Testis (tissue), 2 donors: ENCODE data around the gene PEF1.

Source experiments
- POLR2A ChIP-seq: fragments of 450-650 bp; IDR thresholded peaks from one replicate; pipeline ENCODE4 v1.6.1; 2017; ENCODE audit warnings: antibody characterized with exemption, mild to moderate bottlenecking, moderate library complexity
- TF ChIP-seq, protein P1 (sequence below), 3 experiments: fragments of 450-650 bp in 2 of 3; fragments of 200-600 bp in 1 of 3; sonication (generic) in 1 of 3; IDR thresholded peaks; one replicate each; pipeline ENCODE4 v1.5.1; 2016 to 2019; ENCODE audit warnings: antibody characterized with exemption in 3 of 3, mild to moderate bottlenecking in 2 of 3, moderate library complexity in 1 of 3

DNA sequence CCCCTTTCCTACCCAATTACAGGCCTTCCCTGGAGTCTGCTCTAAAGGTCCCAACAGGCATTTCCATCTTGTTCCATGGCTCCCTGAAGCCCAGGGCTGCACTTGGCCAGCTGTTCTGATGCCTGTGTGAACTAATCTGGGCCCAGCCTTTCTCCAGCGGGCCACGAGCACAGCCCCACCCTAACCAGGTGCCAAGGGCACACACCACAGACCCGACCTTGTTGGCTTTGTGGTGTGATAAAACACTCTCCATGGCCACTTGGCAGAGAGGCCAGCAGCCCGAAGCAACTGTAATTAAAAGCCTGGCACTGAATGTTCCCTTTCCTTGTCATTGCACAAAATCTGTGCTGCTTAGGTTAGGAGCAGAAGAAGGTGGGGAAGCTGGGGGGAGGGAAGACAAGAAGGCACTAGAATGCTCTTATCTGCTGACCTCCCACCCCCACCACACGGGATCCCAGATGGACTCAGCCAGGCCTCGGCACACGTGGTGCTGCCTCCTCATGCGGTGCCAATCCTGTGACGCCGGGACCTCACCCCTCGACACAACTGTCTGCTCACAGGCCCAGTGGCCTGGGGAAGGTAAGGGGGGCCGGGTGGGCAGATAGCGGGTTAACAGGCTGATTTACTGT lies 17.3 kb downstream of the PEF1 start:
- TF ChIP-seq, protein P1, sequence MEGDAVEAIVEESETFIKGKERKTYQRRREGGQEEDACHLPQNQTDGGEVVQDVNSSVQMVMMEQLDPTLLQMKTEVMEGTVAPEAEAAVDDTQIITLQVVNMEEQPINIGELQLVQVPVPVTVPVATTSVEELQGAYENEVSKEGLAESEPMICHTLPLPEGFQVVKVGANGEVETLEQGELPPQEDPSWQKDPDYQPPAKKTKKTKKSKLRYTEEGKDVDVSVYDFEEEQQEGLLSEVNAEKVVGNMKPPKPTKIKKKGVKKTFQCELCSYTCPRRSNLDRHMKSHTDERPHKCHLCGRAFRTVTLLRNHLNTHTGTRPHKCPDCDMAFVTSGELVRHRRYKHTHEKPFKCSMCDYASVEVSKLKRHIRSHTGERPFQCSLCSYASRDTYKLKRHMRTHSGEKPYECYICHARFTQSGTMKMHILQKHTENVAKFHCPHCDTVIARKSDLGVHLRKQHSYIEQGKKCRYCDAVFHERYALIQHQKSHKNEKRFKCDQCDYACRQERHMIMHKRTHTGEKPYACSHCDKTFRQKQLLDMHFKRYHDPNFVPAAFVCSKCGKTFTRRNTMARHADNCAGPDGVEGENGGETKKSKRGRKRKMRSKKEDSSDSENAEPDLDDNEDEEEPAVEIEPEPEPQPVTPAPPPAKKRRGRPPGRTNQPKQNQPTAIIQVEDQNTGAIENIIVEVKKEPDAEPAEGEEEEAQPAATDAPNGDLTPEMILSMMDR (IDR thresholded peaks at IDR 0.05), result no peak
- no peak for TF ChIP-seq POLR2A
